NB4 (cell line): Measurements from ENCODE around the gene CCL22.
"Not testable (repeated sequence)": the region's sequence is repeated elsewhere in the genome, so short reads cannot be mapped to it uniquely, and the experiment has no call there.

ENCODE experiments used
- CTCF ChIP-seq: IDR thresholded peaks from one replicate; pipeline ENCODE4 v1.5.1; 2012; ENCODE audit warnings: low read depth, low read length
- POLR2A ChIP-seq: IDR thresholded peaks from 2 replicates; pipeline ENCODE4 v1.6.1; 2011; ENCODE audit warnings: mild to moderate bottlenecking; ENCODE audit not compliant: insufficient read length; ENCODE audit errors: extremely low read depth

GRCh38 chr16:57374925-57375465 lies 16.4 kb downstream of the CCL22 start:
- not testable (repeated sequence) for TF ChIP-seq POLR2A, CTCF
